A673 (cell line): ENCODE measurements around the gene CLEC18B.

Experiments
- EZH2 ChIP-seq: fragments of 200-600 bp; sonication (generic); IDR thresholded peaks from 2 replicates; pipeline ENCODE4 v1.6.1; 2017; ENCODE audit warnings: borderline replicate concordance, low read depth, mild to moderate bottlenecking, mixed read lengths, antibody characterized with exemption, low read length; ENCODE audit not compliant: poor library complexity, severe bottlenecking
- TF ChIP-seq, protein P1 (sequence below): fragments of 300-800, 200-600 bp; sonication (generic); conservative IDR thresholded peaks from 2 replicates; pipeline ENCODE4 v1.5.1; 2017; ENCODE audit warnings: low read depth, mild to moderate bottlenecking, antibody characterized with exemption, low read length, moderate library complexity, mixed read lengths

DNA sequence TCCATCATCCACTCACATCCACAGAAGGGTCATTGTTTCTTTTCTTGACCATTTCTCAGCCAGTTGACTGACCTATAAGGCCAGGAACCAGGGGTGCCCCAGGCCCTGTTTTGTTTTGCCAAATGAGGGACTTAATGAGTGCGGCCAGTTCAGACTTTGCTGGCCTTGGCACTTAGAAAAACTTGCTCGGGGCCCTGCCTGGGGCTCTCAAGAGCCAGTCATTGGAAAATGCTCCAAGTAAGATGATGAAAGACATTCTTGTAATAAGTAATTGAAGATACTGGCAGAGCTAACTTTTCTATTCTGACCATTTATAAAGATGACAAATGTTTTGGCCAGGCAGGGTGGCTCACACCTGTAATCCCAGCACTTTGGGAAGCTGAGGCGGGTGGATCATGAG, 29.0 kb upstream of the CLEC18B start:
- TF ChIP-seq, protein P1, sequence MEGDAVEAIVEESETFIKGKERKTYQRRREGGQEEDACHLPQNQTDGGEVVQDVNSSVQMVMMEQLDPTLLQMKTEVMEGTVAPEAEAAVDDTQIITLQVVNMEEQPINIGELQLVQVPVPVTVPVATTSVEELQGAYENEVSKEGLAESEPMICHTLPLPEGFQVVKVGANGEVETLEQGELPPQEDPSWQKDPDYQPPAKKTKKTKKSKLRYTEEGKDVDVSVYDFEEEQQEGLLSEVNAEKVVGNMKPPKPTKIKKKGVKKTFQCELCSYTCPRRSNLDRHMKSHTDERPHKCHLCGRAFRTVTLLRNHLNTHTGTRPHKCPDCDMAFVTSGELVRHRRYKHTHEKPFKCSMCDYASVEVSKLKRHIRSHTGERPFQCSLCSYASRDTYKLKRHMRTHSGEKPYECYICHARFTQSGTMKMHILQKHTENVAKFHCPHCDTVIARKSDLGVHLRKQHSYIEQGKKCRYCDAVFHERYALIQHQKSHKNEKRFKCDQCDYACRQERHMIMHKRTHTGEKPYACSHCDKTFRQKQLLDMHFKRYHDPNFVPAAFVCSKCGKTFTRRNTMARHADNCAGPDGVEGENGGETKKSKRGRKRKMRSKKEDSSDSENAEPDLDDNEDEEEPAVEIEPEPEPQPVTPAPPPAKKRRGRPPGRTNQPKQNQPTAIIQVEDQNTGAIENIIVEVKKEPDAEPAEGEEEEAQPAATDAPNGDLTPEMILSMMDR = no peak
- no peak for TF ChIP-seq EZH2
